HG03439 (cell line): Measurements from ENCODE around the gene C19orf25.

Experiments
- ATAC-seq: cut with Tn5 transposase; IDR thresholded peaks from one replicate; pipeline ENCODE4 v1.9.1; 2021; ENCODE audit warnings: mild to moderate bottlenecking, moderate library complexity; ENCODE audit not compliant: unreplicated experiment

Gene C19orf25

DNA sequence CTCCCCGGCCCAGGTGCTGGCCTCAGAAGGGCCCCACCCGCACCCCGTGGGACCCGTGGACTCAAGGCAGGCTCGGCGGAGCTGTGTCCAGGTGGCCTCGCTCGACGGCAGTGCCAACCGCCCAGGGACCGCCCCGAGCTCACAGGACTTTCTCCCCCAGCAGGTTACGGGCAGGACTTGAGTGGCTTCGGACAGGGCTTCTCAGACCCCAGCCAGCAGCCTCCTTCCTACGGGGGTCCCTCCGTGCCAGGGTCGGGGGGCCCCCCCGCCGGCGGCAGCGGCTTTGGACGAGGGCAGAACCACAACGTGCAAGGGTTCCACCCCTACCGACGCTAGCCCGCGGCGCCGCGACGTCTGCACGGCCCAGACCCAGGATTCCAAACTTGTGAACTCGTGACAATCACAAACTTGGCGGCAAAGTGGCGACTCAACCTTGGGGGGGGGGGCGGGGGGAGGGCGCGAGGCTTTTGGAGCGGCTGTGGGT lies 44.4 kb downstream of the C19orf25 start:
- no peak for ATAC-seq

DNA sequence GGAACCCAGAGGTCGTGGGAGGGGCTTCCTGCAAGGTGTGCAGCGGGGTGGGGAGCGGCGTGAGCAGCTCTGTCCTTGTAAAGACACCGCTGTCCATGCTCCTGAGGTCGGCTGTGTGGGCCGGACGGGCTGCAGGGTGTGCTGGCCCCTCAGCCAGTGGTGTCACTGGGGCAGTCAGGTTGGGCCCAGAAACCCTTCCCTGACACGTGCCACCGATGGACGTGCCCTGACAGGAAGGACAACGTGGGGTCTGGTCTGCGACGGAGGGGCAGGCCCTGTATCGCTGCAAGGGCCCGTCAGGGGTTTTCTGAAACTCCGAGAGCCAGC lies 45.0 kb downstream of the C19orf25 start:
- ATAC-seq: no peak

DNA sequence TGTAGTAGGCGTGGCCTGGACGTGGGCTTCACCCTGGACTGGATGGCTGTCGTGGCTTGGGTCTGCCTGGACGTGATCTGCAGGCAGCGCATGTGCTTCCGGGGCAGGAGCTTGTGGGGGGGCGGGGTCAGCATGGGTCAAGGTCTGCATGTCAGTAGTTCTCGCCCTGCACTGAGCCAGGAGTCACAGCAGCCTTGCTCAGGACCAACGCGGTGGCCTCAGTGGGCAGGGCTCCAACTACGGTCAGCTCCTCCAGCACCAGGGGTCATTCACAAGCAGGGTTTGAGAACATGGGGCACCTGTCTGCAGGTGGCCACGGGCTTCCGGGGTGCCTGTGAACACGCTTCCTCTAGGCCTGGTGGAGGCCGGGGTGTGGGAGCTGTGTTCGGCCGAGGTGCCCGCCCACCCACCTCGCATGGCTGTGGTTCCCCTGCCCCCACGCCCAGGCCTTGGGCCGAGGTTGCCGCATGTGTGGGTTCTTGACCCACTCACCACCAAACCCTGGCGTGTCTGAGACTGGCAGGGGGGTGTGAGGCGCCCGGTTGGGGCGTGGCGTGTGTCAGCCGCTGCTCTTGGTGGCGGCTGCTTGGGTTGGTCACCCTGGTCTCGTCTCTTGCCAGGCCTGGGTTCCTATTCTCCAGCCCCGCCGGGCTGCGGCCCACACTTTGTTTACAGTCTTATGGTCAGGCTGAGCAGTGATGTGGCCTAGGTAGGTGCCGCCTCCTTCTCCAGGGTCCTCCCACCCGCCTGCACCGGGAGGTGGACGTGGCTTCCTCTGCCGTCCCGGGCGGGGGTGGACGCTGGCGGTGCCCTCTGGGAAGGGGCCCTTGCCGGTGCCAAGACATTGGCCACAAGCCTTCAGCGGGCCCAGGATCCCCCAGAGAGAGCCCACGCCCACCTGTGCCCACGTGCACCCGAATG lies 45.6 kb downstream of the C19orf25 start:
- ATAC-seq: no peak

DNA sequence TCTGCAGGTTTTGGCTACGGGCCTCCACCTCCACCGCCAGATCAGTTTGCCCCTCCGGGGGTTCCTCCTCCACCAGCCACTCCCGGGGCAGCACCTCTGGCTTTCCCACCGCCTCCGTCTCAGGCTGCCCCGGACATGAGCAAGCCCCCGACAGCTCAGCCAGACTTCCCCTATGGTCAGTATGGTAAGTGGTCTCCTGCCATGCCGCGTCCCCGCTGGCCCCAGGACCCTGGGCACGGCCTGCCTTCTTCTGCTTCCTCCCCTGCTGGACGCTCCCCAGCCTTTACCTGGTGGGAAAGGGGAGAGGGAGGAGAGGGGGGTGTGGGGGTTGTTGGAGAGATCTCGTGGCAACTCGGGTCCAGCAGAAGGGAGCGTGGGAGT lies 46.5 kb downstream of the C19orf25 start:
- no peak for ATAC-seq

DNA sequence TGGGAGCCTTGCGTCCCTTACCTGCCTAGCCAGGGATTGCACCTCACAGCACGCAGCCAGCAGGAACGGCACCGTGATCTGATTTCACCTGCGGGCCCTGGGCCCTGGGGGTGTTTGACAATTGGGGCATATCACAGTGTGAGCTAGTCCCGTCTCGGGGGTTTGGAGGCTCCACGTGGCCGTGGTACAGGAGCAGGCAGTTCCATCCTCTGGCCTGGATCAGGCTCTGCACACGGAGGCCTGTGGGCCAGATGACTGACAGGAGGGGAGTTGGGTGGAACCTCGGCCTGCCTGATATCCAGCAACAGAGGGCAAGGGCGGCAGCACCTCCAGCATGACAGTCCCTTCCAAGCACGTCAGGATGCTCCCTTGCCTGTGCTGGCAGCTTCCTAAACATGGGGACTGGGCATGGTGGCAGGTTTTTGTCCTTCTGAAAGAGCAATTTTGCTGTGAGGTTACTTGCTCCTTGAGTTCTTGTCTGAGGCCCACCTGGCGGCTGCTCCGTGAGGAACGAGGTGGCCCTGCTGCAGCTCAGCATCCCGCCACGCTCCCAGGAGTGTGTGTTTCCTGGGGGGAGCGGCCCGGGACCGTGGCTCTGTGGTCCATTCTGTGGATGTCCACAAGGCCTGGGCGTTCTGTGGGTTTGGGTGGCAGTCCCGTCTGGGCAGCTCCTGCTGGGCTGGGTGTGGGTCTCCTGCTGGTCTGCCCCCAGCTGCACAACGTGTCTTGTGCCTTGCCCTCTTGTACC lies 47.1 kb downstream of the C19orf25 start:
- ATAC-seq: no peak

DNA sequence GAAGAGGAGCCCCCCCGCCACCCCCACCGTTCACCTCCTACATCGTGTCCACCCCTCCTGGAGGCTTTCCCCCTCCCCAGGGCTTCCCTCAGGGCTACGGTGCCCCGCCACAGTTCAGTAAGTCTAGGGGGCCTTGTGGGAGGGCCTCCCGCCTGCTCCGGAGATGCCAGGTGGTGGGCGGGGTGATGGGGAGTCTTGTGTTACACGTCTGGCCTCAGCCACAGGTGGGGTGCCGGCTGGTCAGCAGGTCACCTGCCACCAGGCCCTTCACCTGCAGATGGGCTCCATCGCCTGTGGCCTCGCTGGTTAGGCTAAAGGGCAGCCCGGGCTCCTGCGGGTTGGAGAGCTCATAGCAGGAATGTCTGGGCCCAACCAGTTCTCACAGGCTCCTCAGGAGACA lies 48.8 kb downstream of the C19orf25 start:
- no peak for ATAC-seq

DNA sequence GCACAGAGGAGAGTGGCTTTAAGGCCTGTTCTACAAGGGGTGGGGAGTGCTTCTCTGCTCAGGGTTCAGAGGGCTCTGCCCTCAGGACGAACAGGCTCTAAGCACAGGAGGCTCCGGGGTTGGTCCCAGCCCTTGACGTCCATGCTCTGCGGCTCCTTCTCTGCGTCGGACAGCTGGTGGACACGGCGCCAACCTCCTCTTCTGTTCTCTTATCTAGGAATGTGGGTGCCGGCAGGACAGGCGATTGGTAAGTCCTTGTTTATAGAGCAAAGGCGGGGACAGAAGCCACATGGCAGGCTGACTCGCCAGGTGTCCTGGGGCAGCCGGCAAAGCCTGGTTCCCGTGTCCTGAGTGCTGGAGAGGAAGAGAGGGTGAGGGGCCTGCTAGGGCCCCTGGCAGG lies 49.3 kb downstream of the C19orf25 start:
- ATAC-seq: no peak

DNA sequence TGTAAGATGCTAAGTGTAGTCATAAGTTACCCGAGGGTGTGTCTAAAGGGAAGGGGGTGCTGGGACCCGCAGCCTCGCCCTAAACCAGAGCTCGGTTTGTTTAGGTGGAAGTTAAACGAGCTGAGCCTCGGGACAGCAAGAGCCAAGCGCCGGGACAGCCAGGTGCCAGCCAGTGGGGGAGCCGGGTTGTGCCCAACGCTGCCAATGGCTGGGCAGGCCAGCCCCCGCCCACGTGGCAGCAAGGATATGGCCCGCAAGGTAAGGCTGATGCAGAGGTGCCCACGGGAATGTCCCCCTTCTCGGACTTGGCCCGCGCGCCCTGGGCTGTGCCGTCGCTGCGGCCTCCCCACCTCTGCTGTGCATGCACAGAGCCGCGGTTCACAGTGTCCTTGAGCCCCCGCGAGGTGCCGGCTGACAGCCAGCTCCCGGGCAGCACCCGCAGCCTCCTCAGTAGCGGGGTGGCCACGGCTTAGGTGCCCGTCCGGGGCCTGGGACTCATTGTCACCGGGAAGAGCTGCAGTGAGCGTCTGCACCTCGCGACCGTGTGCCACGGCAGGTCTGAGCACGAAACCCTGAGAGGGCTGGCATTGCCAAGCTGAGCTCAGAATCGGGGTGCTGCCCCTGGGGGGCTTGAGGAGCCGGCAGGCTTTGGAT lies 50.1 kb downstream of the C19orf25 start:
- ATAC-seq: no peak

DNA sequence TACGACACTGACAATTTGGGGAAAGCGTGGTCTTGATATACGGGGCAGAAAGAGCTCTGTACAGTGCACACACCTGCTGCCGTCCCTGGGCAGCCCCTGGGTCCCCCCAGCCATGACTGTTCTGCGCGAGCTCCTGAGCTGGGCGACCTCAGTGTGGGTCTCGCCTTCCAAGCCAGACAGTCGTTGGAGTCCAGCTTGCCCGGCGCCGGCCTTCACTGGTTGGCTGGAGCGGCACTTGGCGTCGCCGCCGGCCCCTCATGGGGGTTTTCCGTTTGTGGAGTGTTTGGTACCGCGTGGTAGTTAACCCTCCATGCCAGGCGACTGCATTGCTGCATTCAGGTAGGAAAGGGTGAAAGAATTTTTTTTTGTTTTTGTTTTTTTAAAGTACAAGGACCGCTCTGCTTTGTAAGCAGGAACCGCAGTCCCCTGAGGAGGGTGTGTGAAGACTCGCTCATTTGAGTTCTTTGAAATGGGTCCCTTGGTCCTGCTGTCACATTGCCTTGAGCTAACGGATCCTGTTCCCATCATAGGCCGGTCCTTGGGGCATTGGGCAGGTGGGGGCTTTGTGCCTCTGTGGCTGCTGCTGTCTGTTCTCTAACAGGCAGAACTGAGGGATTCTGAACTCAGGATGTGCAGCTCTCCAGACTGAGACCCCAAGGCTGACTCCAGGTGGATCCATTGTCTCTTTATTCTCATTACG lies 51.6 kb downstream of the C19orf25 start:
- no peak for ATAC-seq

DNA sequence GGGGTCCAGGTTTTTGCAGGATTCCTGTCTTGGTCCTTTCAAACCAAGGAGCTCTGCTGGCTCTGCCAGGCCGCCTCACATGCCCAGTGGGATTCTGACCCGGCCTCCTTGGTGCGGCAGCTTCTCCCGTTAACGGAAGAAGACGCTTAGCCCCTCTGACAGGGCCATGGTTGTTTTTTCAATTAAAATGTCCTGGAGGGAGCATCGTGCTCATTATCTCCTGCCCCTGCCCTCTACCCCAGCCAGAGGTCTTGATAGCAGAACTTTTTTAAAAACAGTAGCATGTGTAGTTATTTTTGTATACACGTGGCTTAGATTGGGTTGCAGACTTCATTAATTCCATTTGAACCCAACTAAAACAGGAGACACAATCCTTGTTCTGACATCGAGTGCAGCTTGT lies 52.3 kb downstream of the C19orf25 start:
- ATAC-seq: no peak

DNA sequence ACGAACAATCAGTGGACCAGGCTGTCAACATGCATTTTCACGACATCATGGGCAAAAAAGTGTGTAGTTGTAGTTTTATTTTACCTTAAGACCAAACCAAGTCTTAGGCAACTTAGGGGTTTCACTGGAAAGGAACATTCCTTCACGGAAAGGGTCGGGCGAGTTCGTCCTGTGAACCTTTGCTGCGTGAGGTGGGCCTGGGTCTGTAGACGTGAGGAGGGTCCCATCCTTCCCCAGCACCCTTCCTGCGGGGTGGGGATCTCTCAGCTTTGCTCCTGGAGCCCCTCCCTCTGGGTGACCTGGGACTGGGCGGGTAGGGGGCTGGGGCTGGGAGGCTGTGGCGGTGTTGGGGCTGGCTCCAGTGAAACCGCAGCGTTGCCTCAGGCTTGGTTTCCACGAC lies 53.1 kb downstream of the C19orf25 start:
- no peak for ATAC-seq

DNA sequence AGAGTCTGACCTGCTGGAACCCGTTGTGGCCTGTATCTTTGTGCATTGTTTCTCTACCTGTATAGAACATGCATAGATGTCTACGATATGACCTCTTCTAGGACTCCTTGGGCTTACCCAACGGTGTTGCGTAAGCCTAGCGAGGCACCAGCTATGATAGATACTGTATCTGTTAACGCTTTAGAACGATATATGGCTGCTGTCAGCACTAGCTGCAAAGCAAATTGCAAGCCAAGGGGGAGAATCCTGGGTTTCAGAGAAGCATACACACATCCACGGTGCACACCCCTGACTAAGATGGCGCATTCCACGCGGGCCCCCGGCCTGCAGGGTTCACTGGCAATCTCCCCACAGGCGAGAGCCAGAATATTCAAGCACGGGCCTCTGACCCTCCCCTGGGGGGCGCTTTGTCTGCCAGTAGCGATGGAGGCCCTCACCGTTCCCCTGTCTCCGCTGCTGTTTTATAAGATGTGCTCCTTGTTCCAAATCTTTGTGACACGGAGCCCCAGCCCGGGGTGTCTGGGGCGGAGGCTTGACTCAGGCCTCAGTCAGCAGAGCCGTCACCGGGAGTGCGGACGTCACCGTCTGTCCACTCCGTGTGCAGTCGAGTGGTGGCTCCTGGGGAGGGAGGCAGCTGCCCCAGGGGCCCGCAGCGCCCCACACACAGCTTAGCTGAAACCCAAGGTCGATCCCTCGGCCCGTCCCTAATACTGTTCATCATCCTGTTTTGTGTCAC lies 53.7 kb downstream of the C19orf25 start:
- ATAC-seq: no peak

DNA sequence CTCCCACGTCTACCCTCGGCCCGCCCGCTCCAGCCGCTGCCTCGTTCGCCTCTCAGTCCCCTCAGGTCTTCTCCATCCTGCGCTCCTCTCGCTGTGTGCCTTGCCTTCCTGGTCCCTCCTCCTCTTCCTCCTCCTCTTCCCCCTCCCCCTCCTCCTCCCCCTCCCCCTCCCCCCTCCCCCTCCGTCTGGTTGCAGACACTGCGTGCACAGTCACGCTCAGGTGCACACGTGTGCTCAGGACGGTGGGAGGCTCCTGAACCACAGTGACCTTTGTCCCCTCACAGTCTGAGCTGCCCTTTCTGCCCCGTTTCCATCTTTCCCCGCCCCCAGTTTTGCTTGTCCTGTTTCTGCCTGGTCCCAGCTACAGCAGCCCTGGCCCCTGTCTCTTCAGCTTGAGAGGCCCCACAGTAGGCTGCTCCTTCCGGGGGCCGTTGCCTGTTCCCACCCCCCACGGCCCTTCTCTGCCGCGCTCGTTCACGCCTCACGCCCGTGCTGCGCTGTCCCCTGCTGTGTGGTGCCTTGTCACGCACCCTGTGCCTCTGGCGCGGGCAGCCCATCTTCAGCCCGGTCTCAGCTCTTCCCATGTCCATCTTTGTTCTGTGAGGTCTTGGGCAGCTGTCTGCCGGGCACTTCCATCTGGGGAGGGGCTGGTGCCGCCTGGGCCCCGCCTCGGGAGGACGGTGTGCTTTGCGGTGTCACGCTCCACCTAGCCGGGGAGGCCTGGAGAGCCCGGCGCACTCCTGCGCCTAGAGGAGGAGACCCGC lies 54.6 kb downstream of the C19orf25 start:
- ATAC-seq: no peak

DNA sequence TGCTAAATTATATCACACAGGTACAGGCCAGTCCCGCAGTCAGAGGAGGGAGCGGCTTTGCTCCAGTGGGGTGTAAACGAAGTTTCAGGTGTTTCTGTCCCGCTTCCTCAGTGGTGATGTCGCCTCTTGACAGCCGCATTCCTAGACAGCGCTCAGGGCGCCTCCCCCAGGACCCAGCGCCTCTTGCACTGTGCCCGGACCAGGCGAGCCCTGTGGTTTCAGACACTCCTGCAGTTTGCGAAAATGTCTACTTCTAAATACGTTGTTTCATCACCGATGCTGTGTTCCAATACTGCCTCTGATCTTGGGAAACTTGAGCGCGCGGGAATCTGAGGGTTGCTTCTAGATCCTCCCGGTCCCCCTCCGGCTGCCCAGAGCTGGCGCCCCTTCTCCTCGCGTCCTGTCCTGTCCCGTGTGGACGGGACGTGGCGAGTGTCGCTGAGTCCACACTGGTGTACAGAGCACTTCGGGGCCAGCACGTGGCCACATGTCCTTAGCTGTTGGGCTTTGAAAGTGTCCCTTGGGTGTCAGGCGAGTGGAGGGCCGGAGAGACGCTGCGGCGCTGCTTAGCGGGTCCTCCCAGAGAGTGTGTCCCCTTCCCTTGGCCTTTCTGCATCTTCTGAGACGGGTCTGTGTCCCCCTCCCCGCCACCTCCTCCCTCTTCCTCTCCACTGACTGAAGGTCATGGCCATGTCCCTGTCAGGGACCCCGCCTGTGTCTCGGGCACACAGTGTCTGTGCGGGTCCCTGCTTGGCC lies 55.4 kb downstream of the C19orf25 start:
- no peak for ATAC-seq
